Bone marrow (tissue), 2 donors: ENCODE measurements around the gene ATP2B2.

ENCODE experiments used
- DNase-seq, 2 donors: peaks; one replicate each; lab custom pipeline; 2025; lab: John Stamatoyannopoulos, UW

Gene ATP2B2

DNA sequence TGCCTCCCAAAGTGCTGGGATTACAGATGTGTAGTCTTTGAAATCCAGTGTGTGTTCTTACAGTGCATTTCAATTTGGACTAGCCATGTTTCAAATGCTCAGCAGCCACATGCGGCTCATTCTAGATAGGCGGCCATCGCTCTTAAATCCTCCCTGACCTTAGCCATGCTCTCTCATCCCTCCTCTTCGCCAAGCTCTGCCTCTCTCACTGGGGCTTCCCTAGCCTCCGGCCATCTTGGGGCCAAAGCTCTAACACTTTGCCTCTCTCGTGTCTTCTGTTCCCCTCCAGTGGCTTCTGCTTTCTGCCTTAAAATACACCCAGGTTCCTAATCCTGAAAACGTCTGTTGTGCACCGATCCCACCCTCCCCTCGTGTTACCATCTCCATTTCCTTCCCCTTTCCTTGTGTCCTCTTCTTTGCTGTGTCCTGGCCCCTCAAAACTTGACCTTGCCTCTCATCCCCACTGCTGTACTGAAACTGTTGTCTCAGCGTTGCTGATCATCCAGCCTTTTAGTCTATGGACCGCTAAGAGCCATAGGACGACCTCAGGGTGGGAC, 211.3 kb downstream of the ATP2B2 start:
- no peak for DNase-seq

DNA sequence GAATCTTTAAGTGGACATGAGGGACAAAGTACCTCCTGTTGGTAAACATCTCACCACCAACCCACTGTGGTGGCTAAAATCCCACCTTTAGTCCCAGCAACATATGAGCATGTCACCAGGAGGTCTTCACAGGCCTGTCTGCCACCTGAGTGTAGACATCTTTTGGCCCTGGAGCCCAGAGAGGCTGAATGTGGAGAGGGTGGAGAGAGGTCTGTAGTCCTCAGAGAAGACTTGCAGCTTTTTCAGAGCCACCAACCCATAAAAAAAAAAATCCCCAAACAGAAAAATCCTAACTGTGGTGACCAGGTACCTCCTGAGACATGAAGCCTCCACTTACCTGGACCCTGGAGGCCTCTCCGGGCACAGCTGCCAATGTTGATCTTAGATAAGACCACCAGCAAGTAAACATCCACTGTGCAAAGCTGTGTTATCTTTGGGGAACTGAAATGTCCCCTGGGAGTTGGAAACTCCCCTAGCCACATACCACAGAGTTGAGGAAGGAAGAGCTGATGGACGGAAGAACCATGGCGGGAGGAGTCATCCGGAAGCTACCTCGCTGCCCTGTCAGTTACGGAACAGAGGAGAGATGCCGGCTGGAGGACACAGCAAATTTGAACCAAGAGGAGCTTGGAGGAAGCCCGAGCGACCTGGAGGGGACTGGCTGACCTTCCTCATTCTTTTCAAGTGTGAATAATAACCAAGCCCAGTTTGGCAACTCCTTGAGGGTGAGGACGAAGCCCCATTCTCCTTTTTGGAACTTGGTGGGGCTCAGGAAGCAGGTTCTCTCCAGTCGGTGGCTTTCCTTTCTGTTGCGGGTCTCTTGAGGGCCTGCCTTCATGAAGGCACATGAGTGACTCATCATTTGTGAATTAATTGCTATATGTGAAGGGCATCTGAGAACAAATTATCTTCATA, 212.6 kb downstream of the ATP2B2 start, which contains the start of gene GHRL:
Gene GHRL (minus strand): TSS at position 443 of the 915 bp plus-strand sequence. CDS start 2,767 bp downstream, outside the sequence.
- peak; percentile 31 to 78 for DNase-seq

DNA sequence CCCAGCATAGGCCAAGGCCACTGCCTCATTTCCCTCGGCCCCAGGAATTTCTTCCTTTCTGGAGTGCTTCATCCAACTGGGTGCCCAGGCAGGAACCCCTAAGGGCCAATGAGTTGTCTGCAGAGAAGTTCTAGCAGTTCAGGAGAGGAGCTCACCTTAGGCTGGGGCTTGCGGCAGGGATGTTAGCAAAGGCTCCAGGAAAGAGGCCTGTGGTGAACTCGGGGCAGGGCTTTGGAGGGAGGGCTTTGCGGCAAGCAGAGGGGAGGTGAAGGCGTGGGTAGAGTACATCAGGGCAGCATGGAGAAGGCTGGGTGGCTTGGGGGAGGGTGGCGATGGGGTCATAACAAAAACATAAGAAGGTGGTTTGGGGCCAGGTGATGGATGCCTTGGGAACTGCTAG, 213.7 kb downstream of the ATP2B2 start:
- no peak for DNase-seq

DNA sequence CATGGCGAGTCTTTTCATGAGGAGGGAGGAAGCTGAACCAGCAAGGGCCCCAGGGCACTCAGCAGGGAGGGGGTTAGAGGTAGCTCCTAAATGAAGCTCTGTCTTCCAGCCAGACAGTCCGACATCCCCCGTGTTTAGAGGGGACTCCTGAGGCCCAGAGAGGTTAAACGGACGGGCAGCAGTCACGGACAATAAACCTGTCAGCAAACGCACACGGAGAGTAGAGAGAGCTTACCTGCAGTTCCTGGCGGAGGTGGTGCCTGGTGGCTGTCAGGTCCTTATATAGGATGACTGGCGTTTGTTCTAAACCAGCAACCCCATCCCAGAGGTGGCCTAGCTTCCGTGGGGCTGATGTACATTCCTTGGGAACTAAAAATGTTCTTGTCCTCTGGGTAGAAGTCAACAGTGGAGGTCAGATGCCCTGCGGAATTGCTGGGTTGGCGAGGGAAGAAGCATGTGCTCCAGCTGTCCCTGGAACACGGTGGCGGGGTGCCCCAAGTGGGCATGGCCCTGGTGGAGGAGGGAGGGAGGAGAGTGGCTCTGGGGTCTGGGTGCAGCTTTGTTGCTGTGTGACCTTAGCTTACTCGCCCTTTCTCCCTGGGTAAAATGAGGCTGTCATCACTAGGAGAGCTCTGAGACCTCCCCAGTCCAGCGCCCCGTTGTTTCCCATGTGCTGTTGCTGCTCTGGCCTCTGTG, 214.8 kb downstream of the ATP2B2 start:
- DNase-seq, result no peak

DNA sequence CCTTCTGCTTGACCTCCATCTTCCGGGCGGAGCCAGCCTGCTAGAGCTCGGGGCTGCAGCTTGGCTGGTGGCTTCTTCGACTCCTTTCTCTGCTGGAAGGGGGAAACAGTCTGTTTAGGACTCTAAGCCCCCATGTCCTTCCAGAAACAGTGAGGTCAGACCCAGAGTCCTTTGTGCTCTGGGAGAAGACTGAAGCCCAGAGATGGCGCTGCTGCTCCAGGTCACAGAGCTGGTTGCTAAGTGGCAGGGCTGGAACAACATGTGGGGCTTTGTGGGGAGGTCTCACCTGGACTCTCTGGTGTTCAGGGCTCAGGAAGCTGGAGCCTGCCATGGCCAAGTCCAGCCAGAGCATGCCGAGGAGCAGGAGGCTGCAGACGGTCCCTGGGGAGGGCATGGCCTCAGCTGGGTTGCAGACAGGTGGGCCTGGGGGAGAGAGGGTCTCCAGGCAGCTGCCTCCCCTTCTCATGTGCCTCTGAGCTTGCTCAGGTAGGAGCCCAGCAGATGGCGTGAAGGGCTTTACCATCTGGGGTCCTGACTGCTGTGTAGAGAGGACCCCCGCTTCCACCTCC, 215.5 kb downstream of the ATP2B2 start:
- no peak for DNase-seq

DNA sequence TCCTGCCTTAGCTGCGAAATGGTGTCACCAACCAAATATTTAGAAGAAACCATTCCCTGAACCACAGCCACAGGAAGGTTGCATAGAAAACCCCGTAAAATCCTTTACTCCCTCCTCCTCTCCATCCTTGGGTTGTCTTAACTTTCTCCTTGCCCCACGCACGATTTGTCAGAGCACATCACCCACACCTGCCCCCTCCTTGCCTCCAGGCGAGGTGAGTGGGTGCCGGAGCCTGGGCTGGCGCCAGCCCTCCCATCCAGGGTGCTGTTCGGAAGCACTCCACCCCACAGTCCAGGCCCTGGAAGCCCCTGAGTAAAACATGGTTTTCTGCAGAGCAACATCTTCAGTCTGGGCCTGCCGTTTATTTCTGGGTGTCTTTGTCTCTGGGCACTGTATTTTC, 216.3 kb downstream of the ATP2B2 start:
- DNase-seq, result no peak

DNA sequence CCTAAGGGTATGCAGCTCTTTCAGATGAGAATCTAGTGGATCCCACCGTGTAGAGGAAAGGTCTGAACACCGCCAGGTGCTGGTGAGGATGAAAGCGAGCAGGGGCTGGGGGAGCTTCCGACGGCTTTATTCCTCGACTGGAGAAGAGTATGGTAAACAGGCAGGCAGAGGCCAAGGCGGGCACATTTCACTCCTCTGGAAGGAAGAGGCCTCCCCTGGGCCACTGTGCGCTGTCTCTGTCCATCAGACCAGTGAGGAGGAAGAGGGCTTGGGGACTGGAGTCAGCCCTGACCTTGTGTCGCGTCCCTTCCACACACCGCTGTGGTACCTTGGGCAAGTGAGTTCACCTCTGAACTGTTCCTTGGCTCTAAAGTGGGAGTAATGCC, 216.8 kb downstream of the ATP2B2 start:
- DNase-seq, result no peak

DNA sequence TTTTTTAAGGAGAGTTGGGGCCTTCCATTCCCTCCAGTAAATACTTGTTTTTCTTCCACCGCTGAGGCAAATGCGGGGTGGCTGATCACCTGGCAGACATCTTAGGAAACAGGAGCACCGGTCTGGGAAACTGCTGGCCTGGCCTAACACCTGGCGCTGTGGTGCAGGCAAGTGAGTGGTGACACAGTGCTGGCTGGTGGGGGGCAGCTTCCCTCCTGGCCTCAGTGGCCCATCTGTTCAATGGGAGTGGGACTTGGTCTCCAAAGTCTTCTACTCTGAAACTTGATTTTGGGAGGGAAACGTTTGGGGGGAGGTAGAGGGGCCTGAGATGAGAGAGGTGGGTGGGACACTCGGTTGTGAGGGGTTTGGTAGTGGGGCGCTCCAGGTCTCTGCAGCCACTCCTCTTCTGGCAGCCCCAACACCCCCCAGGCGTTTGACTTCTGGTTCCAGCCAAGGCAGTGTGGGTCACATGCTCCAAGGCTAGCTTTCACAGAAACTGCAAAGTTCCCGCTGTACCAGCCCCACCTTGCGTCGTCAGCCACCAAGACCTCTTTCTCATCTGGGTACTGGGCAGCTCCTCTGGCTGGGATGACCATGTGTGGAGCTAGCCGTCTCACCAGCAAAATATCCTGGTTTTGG, 217.3 kb downstream of the ATP2B2 start:
- DNase-seq, result no peak

DNA sequence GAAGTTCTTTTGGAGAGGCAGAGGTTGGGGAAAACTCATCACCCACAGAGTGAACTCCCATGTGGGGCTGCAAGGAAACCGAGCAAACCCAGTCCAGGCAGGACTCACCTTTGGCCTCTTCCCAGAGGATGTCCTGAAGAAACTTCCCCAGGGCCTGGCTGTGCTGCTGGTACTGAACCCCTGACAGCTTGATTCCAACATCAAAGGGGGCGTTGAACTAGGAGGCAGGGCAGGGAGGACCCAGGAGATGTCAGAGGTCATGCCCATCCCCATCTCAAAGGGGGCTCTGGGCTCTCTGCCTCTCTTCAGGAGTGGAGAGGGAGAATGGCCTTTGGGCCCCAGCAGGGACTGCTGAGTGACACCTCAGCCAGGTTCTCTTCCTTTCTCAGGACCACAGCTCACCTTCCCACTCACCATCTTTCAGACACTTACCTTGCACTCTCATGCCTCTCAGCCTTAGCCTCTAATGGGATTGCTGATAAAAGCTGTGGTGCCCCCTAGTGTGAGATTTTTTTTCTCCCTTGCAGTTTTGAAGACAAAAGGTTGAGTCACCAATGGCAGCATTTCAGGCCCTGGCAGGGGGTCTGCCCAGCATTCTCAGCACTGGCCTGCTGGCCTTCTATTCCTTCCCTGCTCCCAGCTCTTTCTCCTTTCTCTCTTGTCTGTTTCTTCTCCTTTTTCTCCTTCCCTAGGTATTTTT, 218.6 kb downstream of the ATP2B2 start:
- DNase-seq, result no peak

DNA sequence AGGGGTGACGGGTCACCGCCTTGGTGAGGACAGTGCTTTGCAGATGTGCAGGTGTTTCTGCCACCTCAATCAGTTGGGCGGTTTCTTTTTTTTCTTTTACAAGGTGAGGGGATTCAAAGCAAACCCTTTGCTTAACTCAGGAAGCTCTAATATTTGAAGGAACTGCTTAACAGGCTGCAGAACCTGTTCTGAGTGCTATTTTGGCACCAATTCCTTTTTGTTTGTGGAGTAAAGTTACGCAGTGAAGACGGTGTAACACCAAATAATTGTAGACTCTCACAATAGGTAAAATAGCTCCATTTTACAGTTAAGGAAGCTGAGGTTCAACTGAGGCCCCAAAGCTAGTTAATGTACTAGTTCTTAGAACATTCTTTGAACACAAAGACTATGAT, 219.3 kb downstream of the ATP2B2 start:
- DNase-seq, result no peak

DNA sequence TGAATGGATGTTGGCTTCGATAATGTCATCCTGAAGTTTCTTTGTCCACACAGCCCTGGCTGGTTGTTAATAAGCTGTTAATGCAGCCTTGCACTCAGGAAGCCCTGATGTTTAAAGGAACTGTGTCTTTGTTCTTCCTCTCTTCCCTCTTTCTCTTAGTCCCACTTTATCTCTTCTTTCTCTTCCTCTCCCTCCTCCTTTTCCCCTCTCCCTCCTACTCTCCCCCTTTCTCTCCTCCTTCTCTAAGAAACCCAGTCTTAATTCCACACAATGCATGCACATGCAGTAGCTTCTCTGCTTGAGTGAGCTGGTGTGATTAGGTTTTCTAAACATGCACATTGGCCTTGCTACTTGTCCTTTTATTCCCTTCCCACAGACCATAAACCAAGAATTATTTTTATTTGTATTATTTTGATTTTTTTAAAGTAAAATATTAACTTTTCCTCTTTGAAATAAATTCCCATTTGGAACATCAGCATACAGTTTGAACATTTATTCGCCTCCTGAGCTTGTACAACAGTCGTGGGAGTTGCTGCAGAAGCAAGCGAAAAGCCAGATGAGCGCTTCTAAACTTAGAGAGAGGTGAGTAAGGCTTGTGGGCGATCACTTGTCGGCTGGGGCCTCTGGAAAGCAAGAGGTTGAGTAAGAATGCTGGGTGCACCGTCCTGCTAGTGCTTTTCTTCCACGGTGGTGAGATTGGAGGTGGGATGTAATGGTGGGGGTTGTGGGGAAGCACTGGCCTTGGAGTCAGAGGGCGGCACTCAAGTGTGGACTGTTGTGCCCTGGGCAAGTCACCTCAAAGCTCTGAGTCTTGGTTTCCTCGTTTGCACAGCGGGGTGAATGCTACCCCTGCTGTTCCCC, 219.9 kb downstream of the ATP2B2 start:
- no peak for DNase-seq

DNA sequence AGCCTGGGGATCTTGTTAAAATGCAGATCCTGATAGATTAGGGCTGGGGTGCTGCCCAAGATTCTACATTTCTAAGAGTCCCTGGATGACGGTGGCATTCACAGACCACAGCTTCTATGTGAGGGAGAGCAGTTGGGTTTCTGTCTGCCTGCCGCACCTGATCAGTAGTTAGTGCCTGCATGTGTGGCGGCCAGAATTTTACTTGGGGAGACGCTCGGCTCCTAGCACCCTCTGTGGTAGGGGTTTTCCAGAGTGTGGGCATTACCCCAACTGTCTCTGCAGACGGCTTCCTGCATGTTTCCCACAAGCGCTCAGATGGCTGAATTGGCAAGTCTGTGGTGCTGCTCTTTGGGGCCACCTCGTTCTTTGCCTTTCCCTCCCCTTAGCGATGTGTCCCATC, 220.9 kb downstream of the ATP2B2 start:
- no peak for DNase-seq

DNA sequence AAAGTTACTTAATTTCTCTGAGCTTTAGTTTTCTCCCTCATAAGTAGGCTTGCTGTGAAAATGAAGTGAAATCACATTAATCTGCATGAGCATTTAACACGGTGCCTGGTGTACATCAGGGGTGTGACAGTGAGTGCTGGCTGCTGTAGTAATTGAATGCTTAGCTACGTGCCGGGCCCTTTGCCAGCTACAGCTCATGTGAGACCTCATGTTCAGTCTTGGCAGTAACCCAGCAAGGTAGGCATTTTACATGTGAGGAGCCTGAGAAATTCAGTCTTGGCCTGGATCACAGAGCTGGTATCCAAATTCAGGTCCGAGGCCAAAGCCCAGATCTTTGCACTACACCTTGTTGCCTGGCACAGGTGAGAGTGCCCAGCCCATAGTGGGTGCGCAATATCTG, 221.7 kb downstream of the ATP2B2 start:
- no peak for DNase-seq

DNA sequence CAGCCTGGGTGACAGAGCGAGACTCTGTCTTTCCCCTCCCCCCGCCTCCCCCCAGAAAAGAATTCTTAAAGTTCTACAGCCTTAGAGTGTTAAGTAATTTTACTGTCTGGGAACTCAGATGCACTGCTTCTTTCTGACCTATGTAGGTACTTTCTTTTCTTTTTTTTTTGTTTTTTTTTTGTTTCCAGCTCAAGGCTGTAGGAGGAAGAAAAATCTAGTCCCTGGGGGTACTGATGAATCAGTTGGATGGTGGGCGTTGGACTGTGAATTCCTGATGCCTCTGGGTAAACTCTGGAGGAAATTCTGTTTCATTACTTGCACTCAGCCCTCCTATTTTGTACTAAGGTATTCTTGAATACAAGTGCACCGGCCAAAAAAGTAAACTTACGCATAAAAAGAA, 223.4 kb downstream of the ATP2B2 start:
- no peak for DNase-seq

DNA sequence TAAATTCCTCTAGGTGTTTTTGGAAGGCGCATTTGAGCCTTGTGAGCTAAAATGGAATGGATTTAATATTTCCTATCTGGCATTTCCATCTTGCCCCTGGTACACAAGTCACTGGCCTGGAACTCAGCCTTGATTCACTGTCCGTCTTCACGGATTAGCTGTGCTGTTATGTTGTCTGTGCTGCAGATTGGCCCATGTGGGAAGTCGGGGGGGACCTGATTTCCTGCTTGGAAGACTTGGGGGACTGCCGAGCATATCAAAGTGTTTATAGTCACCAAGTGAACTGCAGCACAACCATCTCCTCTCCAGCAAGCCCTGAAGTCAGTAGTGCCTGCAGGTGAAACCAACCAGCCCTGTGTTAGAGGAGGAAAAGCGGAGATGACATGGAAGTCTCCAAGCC, 224.8 kb downstream of the ATP2B2 start:
- DNase-seq, result no peak

DNA sequence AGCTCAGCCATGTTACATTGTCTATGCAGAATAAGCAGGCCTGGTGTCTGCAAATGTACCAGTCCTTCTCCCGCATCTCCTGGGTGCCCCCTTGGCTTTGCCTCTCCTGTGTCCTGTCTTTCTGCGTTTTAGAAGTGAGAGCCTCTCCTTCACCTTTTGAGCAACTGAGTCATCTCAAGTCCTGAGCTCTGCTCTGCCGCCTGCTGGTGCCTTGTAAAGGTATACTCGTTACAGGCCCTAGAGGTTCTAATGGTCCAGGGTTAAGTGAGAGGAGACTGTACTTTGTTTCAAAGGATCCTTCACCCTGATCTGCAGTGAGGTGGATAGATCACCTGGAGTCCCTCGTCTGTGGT, 225.2 kb downstream of the ATP2B2 start:
- no peak for DNase-seq

DNA sequence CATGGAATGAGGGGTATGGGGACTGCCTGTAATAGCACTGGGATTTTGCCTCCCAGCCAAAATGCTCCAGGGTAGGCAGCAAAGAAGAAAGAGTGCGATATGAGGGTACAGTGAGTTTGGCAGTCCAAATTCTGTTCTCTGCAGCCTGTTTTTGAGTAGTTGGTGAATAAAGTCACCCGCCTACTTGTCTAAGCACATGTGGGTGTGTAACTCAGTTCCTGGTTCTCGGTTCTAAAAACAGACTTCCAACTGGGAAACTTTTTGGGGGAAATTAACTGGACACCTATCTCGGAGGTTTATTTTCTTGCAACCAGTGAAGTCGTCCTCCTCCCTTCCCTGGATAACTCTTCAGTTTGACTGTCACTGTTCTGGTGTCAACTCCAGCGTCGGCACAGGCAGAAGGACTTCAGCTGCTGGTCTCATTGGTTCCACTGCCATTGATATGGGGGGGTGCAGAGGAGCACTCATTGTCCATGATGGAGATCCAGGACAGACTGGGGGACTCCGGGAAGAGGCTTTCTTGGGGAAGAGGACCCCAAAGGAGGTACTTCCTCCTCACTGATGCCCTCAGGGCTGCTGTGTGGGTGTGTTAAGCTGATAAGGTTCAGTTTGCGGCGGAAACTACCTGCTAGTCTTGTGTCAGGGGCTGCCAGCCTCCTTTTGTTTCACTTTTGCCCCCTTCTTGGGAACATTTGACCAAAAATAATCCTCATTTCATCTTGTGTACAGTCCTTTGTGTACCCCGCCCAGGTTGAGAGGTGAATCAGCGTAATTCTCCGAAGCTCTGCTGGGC, 225.8 kb downstream of the ATP2B2 start:
- no peak for DNase-seq

DNA sequence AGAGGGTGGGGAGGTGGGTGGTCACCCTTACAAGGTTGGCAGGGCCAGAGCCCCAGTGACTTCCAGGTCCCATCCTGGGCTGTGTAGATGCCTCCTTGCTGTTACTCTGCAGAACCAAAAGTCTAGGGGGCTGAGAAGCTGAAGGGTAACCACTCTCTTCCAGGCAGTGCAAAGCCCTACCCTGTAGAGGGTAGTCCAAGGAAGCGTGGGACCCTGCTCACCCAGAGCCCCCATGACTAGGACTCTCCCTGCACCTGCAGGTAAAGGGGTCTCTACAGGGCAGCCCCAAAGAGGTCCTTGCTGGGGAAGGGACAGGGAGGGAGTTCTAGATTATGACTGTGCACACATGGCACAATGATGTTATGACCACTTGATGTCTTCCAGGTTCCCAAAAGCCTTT, 226.9 kb downstream of the ATP2B2 start:
- no peak for DNase-seq

DNA sequence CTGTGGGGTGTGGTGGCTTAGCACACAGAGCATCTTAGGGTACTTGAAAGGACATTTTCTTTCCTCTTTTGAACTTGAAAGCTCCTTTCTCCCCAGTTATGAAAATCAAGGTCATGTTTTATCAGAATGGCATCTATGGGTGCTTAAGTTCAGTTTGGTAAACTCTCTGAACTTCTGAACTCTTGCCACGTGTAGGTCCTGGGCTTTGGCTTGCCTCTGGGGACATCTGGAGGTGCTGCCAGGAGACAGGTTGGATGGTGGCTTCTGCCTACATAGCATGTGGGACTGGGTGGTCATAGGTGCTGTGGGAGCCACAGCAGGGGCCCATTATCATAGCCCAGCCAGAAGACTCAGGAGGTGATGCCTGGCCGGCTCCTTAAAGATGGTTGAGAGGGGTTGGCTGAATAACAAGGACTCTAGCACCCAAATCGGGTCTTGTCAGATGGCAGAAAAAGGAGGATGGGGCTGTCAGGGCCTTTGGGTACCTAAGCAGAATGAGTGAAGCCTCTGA, 228.2 kb downstream of the ATP2B2 start:
- DNase-seq, result no peak

DNA sequence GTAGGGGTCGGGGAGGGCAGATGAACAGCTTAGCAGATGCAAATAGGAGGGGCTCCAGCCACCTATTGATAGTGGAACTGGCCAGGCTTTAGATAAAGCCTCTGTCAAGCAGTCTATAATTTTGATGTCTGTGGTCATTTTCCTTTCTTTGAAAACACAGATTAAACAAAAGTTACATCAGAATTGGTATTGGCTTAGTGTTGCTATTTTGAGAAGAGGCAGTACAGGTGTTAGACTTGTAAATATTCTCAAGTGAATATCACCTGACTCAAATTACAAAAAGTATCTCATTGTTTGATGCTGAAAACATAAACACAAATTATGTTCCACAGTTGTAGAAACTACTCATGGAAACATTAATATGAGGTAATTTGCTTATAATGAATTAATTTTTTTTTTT, 230.8 kb downstream of the ATP2B2 start:
- no peak for DNase-seq
